ENCODE measurements around the gene INTS1.
"Not testable (repeated sequence)": the region's sequence is repeated elsewhere in the genome, so short reads cannot be mapped to it uniquely, and the experiment has no call there.

INTS1 gene

DNA sequence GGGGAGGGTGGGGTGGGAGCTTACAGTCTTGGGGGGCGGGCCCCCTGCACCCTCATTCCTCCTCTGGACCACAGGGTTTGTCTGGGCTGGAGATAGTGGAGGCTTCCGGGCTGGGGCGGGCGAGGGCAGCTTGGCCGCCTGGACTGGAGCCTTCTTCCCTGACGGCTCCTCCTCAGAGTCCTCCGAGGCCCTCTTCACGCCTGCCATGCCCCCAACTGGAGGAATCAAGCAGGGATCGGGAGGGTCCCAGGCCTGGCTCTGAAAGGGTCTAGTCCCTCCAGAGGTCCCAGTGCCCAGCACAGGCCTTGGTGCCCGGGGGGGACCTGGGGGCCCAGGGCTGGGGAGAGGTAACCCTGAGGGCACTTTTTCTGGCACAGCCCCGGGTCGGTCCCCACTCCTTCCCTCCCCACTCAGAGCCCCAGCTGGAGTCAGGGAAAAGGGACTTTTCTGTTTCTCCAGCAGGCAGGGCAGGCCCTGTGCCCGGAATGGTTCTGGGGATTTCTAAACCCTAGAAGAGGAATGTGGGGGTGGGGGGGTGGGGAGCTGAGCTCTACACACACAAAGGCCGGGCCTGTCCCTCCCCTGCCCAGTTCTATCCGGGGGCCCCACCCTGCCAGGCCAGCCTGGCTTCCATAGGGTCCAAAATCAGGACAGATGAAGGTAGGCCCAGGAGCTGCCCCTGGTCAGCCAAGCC, 56.5 kb downstream of the INTS1 start:
- in situ Hi-C loops (cut with HindIII; ENCODE audit: low sequenced_read_pairs), result no loop called here
- no peak for DNase-seq (ENCODE audit: low read depth, low spot score)
- no peak for TF ChIP-seq CTCF (IDR thresholded peaks at IDR 0.05; ENCODE audit: low read depth, low read length)
- no peak overlapping the region for H3K4me3 ChIP-seq (ENCODE audit: low read depth, low read length)

DNA sequence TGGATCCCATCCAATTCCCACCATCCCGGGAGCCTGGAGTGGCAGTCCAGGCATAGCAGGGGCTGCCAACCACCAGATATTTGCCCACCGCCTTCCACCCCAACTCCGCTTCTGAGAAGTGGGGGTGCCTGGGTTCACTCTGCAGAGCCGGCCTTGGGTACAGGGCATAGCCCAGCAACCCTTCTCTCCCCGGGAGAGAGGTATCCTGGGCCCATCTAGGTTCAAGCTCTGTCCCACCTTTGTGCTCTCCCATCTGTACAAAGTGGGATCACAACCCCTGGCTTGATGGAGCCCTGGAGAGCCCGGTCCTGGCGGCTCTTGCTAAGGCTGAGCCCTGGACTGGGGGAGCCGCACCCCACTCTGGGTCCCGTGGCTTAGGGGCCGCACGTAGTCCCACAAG, 57.1 kb downstream of the INTS1 start:
- in situ Hi-C loops (cut with HindIII; ENCODE audit: low sequenced_read_pairs), result no loop called here
- H3K4me3 ChIP-seq (ENCODE audit: low read depth, low read length), result no peak overlapping the region
- DNase-seq (ENCODE audit: low read depth, low spot score), result no peak
- no peak for TF ChIP-seq CTCF (IDR thresholded peaks at IDR 0.05; ENCODE audit: low read depth, low read length)

- TF ChIP-seq CTCF (IDR thresholded peaks at IDR 0.05; ENCODE audit: low read depth, low read length), result no peak
- H3K4me3 ChIP-seq (ENCODE audit: low read depth, low read length), result no peak overlapping the region
- DNase-seq (ENCODE audit: low read depth, low spot score), result no peak
- in situ Hi-C loops (cut with HindIII; ENCODE audit: low sequenced_read_pairs), result no loop called here
These were observed 57.6 kb downstream of the INTS1 start for GRCh38 chr7:1446620-1447032.

DNA sequence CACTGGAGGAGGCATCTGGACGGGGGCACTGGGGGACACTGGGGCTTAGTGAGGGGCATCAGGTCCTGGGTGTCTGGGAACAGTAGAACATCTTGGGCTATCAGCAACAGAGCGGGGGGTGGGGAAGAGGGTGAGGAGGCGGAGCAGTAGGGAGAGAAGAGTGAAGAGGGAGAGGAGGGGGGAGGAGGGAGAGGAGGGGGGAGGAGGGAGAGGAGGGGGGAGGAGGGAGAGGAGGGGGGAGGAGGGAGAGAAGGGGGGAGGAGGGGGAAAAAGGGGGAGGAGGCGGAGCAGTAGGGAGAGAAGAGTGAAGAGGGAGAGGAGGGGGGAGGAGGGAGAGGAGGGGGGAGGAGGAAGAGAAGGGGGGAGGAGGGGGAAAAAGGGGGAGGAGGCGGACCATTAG, 58.2 kb downstream of the INTS1 start:
- in situ Hi-C loops (cut with HindIII; ENCODE audit: low sequenced_read_pairs); DNase-seq (ENCODE audit: low read depth, low spot score); H3K4me3 ChIP-seq (ENCODE audit: low read depth, low read length): not testable (repeated sequence)

DNA sequence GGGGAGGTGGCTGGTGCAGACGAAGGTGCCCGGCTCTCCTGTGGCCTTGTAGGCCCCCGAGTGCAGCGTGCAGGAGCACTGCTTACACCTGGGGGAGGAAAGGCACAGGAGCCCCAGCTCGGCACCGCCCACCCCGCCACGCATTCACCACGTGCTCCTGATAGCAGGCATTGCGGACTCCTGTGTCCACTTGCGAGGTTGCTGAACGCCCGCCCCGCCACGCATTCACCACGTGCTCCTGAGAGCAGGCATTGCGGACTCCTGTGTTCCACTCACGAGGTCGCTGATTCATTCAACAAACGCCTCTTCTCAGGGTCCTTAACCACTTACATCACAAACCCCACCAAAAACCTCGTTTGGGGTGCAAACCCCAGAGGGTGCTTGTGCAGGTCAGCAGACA, 58.8 kb downstream of the INTS1 start:
- no peak for DNase-seq (ENCODE audit: low read depth, low spot score)
- in situ Hi-C loops (cut with HindIII; ENCODE audit: low sequenced_read_pairs), result no loop called here
- TF ChIP-seq CTCF (IDR thresholded peaks at IDR 0.05; ENCODE audit: low read depth, low read length), result no peak
- H3K4me3 ChIP-seq (ENCODE audit: low read depth, low read length), result no peak overlapping the region

GRCh38 chr7:1444925-1445322, 59.3 kb downstream of the INTS1 start:
- no peak for TF ChIP-seq CTCF (IDR thresholded peaks at IDR 0.05; ENCODE audit: low read depth, low read length)
- no peak for DNase-seq (ENCODE audit: low read depth, low spot score)
- no peak overlapping the region for H3K4me3 ChIP-seq (ENCODE audit: low read depth, low read length)
- in situ Hi-C loops (cut with HindIII; ENCODE audit: low sequenced_read_pairs), result no loop called here

DNA sequence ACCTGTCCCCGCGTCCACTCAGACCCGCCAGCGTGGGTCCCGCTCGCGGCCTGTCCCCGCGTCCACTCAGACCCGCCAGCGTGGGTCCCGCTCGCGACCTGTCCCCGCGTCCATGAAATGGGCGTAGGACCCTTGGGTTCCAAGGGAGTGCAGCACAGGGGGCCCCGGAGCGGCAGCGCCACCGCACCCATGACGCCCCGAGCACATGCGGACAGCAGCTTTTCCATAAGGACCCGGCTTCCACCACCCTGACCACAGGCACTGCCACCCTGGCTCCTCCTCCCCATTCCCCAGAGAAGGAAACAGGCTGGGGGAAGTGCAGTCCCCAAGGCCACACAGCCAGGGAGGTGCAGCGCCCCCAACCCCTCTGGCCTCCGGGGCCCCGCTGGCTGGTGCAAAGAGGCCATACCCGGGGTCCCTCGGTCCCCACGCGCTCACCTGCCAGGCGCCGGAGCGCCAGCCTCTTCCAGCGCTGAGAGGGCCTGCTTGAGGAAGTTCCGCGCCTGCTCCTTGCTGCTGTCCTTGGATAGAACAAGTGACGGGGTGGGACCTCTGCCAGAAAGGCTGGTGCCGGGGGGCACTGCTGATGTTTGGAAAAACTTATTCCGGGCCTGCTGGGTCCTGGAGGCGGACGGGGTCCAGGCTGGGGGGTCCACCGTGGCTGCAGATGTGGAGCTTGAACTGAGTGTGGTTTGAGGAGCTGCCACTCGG, 59.8 kb downstream of the INTS1 start:
- DNase-seq (ENCODE audit: low read depth, low spot score), result no peak
- no peak for TF ChIP-seq CTCF (IDR thresholded peaks at IDR 0.05; ENCODE audit: low read depth, low read length)
- no peak overlapping the region for H3K4me3 ChIP-seq (ENCODE audit: low read depth, low read length)
- in situ Hi-C loops (cut with HindIII; ENCODE audit: low sequenced_read_pairs), result no loop called here

- in situ Hi-C loops (cut with HindIII; ENCODE audit: low sequenced_read_pairs); DNase-seq (ENCODE audit: low read depth, low spot score); H3K4me3 ChIP-seq (ENCODE audit: low read depth, low read length): not testable (repeated sequence)
These were observed 60.5 kb downstream of the INTS1 start for GRCh38 chr7:1443587-1444200.

Measured in astrocyte of the spinal cord (primary cell).